Measurements from ENCODE around the gene PHIP. TPM values are rescaled to one million over a fixed set of nuclear protein-coding genes. Genes with fewer than 3 reads are reported as not detected.

Gene PHIP
- total and polyA plus RNA-seq, 9 donors, result 11.2 to 38.5 (median 27.3) TPM

GRCh38 chr6:79033279-79033678 is 44.8 kb downstream of the PHIP start:
- Histone ChIP-seq H3K4me3 (no peak overlapping the region), H3K4me1 (ENCODE audit: insufficient read depth) (peaks cover 1% of the 10 kb centered on the region), H3K36me3 (no peaks in the 10 kb centered on the region), H3K9me3 (no peaks in the 10 kb centered on the region), H3K27ac (no peak overlapping the region), H3K27me3 (no peaks in the 10 kb centered on the region)
- intact Hi-C loops (cut with DNase I), result no loop called here
- no peak for DNase-seq
- WGBS, 3 donors, result 95 to 100% (median 99%) methylated on average over 3 of the region's 3 CpGs
- no peak for TF ChIP-seq EP300 (IDR thresholded peaks at IDR 0.05)
- TF ChIP-seq POLR2A (IDR thresholded peaks at IDR 0.05), result no peak
- TF ChIP-seq, protein P1, sequence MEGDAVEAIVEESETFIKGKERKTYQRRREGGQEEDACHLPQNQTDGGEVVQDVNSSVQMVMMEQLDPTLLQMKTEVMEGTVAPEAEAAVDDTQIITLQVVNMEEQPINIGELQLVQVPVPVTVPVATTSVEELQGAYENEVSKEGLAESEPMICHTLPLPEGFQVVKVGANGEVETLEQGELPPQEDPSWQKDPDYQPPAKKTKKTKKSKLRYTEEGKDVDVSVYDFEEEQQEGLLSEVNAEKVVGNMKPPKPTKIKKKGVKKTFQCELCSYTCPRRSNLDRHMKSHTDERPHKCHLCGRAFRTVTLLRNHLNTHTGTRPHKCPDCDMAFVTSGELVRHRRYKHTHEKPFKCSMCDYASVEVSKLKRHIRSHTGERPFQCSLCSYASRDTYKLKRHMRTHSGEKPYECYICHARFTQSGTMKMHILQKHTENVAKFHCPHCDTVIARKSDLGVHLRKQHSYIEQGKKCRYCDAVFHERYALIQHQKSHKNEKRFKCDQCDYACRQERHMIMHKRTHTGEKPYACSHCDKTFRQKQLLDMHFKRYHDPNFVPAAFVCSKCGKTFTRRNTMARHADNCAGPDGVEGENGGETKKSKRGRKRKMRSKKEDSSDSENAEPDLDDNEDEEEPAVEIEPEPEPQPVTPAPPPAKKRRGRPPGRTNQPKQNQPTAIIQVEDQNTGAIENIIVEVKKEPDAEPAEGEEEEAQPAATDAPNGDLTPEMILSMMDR (IDR thresholded peaks at IDR 0.05), result no peak

DNA sequence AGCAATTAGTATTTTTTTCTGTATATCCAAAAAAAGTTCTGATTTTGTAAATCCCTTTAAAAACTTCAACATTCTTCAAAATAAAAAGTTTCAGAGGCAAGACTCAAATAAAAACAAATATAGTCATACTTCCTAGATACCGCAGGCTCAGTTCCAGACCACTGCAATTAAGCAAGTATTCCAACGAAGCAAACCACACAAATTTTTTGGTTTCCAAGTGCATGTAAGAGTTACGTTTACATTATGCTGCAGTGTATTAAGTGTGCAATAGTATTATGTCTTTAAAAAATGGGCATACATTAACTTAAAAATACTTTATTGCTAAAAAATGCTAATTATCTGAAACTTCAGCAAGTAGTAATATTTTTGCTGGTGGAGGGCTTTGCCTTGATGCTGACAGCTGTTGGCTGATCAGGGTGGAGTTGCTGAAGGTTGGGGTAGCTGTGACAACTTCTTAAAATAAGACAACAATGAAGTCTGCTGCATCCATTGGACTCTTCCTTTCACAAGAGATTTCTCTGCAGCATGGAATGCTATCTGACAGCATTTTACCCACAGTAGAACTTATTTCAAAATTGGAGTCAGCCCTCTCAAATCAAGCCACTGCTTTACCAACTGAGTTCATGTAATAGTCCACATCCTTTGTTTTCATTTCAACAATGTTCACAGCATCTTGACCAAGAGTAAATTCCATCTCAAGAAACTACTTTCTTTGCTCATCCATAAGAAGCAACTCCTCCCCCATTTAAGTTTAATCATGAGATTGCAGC is 46.0 kb downstream of the PHIP start:
- Histone ChIP-seq H3K27me3 (no peaks in the 10 kb centered on the region), H3K9me3 (no peaks in the 10 kb centered on the region), H3K36me3 (no peaks in the 10 kb centered on the region), H3K27ac (no peak overlapping the region), H3K4me3 (no peak overlapping the region), H3K4me1 (ENCODE audit: insufficient read depth) (peaks cover 1% of the 10 kb centered on the region)
- intact Hi-C loops (cut with DNase I), result no loop called here
- no peak for DNase-seq
- TF ChIP-seq, protein P1 (IDR thresholded peaks at IDR 0.05), result no peak
- TF ChIP-seq EP300 (IDR thresholded peaks at IDR 0.05) (no peak), POLR2A (IDR thresholded peaks at IDR 0.05) (no peak)
- 4 to 23% (median 15%) methylated on average over 3 of the region's 3 CpGs for WGBS, 3 donors

DNA sequence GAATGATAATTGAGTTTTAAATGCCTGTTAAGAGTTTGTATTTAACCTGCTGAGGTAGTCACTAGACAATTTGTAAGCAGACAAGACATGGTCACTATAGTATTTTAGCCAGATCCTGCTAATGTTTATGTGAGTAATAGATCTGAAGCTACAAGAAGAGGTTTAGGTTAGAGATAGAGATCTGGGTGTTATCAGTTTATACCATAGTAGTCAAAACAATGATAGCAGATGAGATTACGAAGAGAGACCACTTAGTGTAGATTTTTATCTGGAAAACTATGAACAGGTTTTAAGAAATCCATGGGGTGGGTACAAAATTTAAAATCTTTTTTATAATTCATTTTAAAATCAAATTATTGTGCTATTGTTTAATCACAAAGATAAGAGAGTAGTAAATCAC is 47.5 kb downstream of the PHIP start:
- Histone ChIP-seq H3K9me3 (no peaks in the 10 kb centered on the region), H3K4me3 (no peak overlapping the region), H3K36me3 (no peaks in the 10 kb centered on the region), H3K27ac (no peak overlapping the region), H3K27me3 (no peaks in the 10 kb centered on the region), H3K4me1 (ENCODE audit: insufficient read depth) (peaks cover 1% of the 10 kb centered on the region)
- intact Hi-C loops (cut with DNase I), result no loop called here
- DNase-seq, result no peak
- no peak for TF ChIP-seq POLR2A (IDR thresholded peaks at IDR 0.05)
- TF ChIP-seq, protein P1 (IDR thresholded peaks at IDR 0.05), result no peak
- no peak for TF ChIP-seq EP300 (IDR thresholded peaks at IDR 0.05)
- 91 to 98% (median 98%) methylated on average over 1 of the region's 1 CpG for WGBS, 3 donors

DNA sequence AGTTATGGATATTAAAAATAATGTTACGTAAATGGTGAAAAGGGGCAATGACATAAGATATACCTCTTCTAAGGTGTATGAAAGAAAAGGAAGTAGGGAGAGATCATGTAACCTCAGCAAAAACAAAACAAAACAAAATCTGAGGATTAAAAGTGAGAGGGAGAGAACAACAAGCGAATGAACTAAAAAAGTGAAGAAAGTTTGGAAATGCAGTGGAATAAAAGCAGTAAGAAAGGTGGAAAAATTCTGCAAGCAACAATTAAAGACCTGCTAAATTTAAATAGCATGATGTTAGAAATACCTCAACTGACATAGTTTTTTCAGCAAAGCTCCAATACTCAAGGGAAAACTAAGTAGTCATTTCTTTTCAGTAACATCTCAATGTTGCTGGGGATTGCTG is 48.0 kb downstream of the PHIP start:
- Histone ChIP-seq H3K4me3 (no peak overlapping the region), H3K4me1 (ENCODE audit: insufficient read depth) (peaks cover 1% of the 10 kb centered on the region), H3K27ac (no peak overlapping the region), H3K36me3 (no peaks in the 10 kb centered on the region), H3K9me3 (no peaks in the 10 kb centered on the region), H3K27me3 (no peaks in the 10 kb centered on the region)
- TF ChIP-seq, protein P1 (IDR thresholded peaks at IDR 0.05), result no peak
- TF ChIP-seq POLR2A (IDR thresholded peaks at IDR 0.05) (no peak), EP300 (IDR thresholded peaks at IDR 0.05) (no peak)
- intact Hi-C loops (cut with DNase I), result no loop called here
- 97 to 98% (median 98%) methylated on average over 2 of the region's 2 CpGs for WGBS, 3 donors
- DNase-seq, result no peak
